Upper lobe of left lung (tissue), 4 donors: ENCODE data around the gene CREG1.

Source experiments
- CTCF ChIP-seq, 6 experiments: fragments of 450-650 bp in 4 of 6; fragments of 200-600 bp in 2 of 6; sonication (generic) in 2 of 6; IDR thresholded peaks; one replicate each; pipeline ENCODE4 v1.5.1; 2016 to 2019; ENCODE audit warnings: antibody characterized with exemption in 6 of 6
- EP300 ChIP-seq, 4 donors: sonication (generic); formaldehyde crosslinking; IDR thresholded peaks; one replicate each; pipeline ENCODE4 v1.5.1; 2017; ENCODE audit warnings: antibody characterized with exemption in 4 of 4, control low read depth in 2 of 4
- POLR2A ChIP-seq, 4 donors: fragments of 450-650 bp; IDR thresholded peaks; one replicate each; pipeline ENCODE4 v1.5.1; 2016 to 2017; ENCODE audit warnings: antibody characterized with exemption in 4 of 4, mild to moderate bottlenecking in 2 of 4
- POLR2AphosphoS5 ChIP-seq, 2 donors: sonication (generic); formaldehyde crosslinking; IDR thresholded peaks; one replicate each; pipeline ENCODE4 v1.5.1; 2017; ENCODE audit warnings: antibody characterized with exemption in 2 of 2

GRCh38 chr1:167579986-167580385, 26.4 kb upstream of the CREG1 start:
- TF ChIP-seq CTCF (IDR thresholded peaks at IDR 0.05), result no peak
- TF ChIP-seq EP300 (IDR thresholded peaks at IDR 0.05), result no peak
- no peak for TF ChIP-seq POLR2A (IDR thresholded peaks at IDR 0.05)
- no peak for TF ChIP-seq POLR2AphosphoS5 (IDR thresholded peaks at IDR 0.05)
